HepG2 (cell line): Measurements from ENCODE around the gene VGLL4.

Source experiments
- ESRRA ChIP-seq: sonication (generic); formaldehyde crosslinking; IDR thresholded peaks from 2 replicates; pipeline ENCODE4 v1.5.1; 2020; ENCODE audit warnings: mild to moderate bottlenecking, low read depth, missing genetic modification reagents
- JUND ChIP-seq: sonication (generic); formaldehyde crosslinking; IDR thresholded peaks from 2 replicates; pipeline ENCODE4 v1.8.0; 2022; ENCODE audit warnings: mild to moderate bottlenecking, missing genetic modification reagents
- LRRFIP1 ChIP-seq: sonication (generic); formaldehyde crosslinking; conservative IDR thresholded peaks from 2 replicates; pipeline ENCODE4 v1.4.0; 2020; ENCODE audit warnings: missing genetic modification reagents
- POLR2A ChIP-seq, 2 experiments: IDR thresholded peaks; 2 replicates each; pipeline ENCODE4 v1.6.1; 2011; ENCODE audit warnings: low read depth in 2 of 2, low read length in 2 of 2, mild to moderate bottlenecking in 1 of 2, moderate library complexity in 1 of 2; ENCODE audit not compliant: insufficient read depth in 1 of 2
- POLR2AphosphoS2 ChIP-seq: IDR thresholded peaks from 2 replicates; pipeline ENCODE4 v1.6.1; 2011; ENCODE audit warnings: low read depth, low read length, improper control_type of control experiment
- SP1 ChIP-seq, 2 experiments: fragments of 450-650 bp in 1 of 2; sonication (generic) in 1 of 2; formaldehyde crosslinking in 1 of 2; IDR thresholded peaks; 2 replicates each; pipeline versions ENCODE4 v1.4.0 to v1.6.1; 2016 to 2020; ENCODE audit warnings: missing genetic modification reagents in 1 of 2
- ZC3H4 ChIP-seq: sonication (generic); formaldehyde crosslinking; IDR thresholded peaks from 2 replicates; pipeline ENCODE4 v1.4.0; 2020; ENCODE audit warnings: missing genetic modification reagents, borderline replicate concordance
- ZNF264 ChIP-seq: sonication (generic); formaldehyde crosslinking; IDR thresholded peaks from 2 replicates; pipeline ENCODE4 v1.4.0; 2020; ENCODE audit warnings: missing genetic modification reagents
- ZNF280D ChIP-seq: sonication (generic); formaldehyde crosslinking; IDR thresholded peaks from 2 replicates; pipeline ENCODE4 v1.5.1; 2020; ENCODE audit warnings: mild to moderate bottlenecking, missing genetic modification reagents
- ZNF644 ChIP-seq: IDR thresholded peaks from 2 replicates; pipeline ENCODE4 v1.6.1; 2016; ENCODE audit warnings: low read depth

DNA sequence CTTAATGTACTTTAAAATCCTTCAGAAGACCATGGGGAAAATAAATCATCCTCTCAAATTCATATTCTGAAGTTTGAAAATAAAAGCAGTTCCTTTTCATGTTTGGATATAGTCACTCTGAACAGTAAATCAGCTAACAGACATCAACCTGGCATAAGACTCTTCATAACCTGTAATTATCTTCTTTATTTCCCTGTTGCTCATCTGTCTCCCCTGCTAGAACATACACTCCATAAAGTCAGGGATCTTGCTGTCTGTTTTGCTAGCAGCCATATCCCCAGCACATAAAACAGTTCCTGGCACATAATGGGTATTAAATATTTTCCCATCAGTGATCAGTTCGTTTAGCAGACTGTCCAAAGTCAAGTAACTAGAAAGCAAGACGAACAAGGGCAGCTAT lies 11.2 kb downstream of the VGLL4 start:
- TF ChIP-seq JUND (no peak), POLR2A (IDR thresholded peaks at IDR 0.05; ENCODE audit: insufficient read depth in 1 of 2, low read depth in 2 of 2, low read length in 2 of 2) (no peak), ZNF264 (CRISPR knock-in tag) (no peak), ZNF644 (CRISPR knock-in tag) (no peak), SP1 (IDR thresholded peaks at IDR 0.05) (no peak), SP1 (CRISPR knock-in tag; IDR thresholded peaks at IDR 0.05) (no peak), ZC3H4 (CRISPR knock-in tag) (no peak), LRRFIP1 (CRISPR knock-in tag) (no peak), ZNF280D (CRISPR knock-in tag) (no peak), ESRRA (no peak), POLR2AphosphoS2 (no peak)
